ENCODE data around the gene TYW1. TPM values are rescaled to one million over a fixed set of nuclear protein-coding genes. Genes with fewer than 3 reads are reported as not detected.
"Not testable (repeated sequence)": the region's sequence is repeated elsewhere in the genome, so short reads cannot be mapped to it uniquely, and the experiment has no call there.

Gene TYW1
- total RNA-seq, 2 donors from 2014 or later, result 24.6 to 30.6 TPM

GRCh38 chr7:67100956-67101361, 104.3 kb downstream of the TYW1 start:
- WGBS, result 65% methylated on average over 4 of the region's 4 CpGs
- Histone ChIP-seq H3K36me3 (no peaks in the 10 kb centered on the region), H3K27me3 (replicated peaks; ENCODE audit: insufficient read depth) (no peaks in the 10 kb centered on the region), H3K4me1 (replicated peaks) (no peaks in the 10 kb centered on the region), H3K27ac (no peak overlapping the region), H3K9me3 (no peaks in the 10 kb centered on the region), H3K4me3 (no peak overlapping the region)
- intact Hi-C loops (cut with DNase I), result no loop called here
- DNase-seq (ENCODE audit: low spot score), result no peak
- no peak for TF ChIP-seq POLR2AphosphoS5 (IDR thresholded peaks at IDR 0.05)
- TF ChIP-seq CTCF (IDR thresholded peaks at IDR 0.05), result no peak
- no peak for TF ChIP-seq POLR2A (IDR thresholded peaks at IDR 0.05)

- H3K27ac ChIP-seq; H3K9me3 ChIP-seq; H3K4me1 ChIP-seq (replicated peaks); H3K36me3 ChIP-seq; DNase-seq (ENCODE audit: low spot score); H3K4me3 ChIP-seq; intact Hi-C loops (cut with DNase I); H3K27me3 ChIP-seq (replicated peaks; ENCODE audit: insufficient read depth): not testable (repeated sequence)
- WGBS, result 74% methylated on average over 4 of the region's 4 CpGs
Measured at GRCh38 chr7:67104937-67105336, 108.3 kb downstream of the TYW1 start.

GRCh38 chr7:67105377-67105776, 108.7 kb downstream of the TYW1 start:
- no peaks in the 10 kb centered on the region for H3K4me1 ChIP-seq (replicated peaks)
- H3K27ac ChIP-seq, result no peak overlapping the region
- no peak overlapping the region for H3K4me3 ChIP-seq
- no peak for DNase-seq (ENCODE audit: low spot score)
- H3K27me3 ChIP-seq (replicated peaks; ENCODE audit: insufficient read depth), result no peaks in the 10 kb centered on the region
- no peaks in the 10 kb centered on the region for H3K36me3 ChIP-seq
- TF ChIP-seq POLR2AphosphoS5 (IDR thresholded peaks at IDR 0.05) (no peak), POLR2A (IDR thresholded peaks at IDR 0.05) (no peak)
- intact Hi-C loops (cut with DNase I), result no loop called here
- 71% methylated on average over 4 of the region's 4 CpGs for WGBS
- H3K9me3 ChIP-seq, result no peaks in the 10 kb centered on the region

GRCh38 chr7:67106255-67106654, 109.6 kb downstream of the TYW1 start:
- H3K36me3 ChIP-seq; H3K27ac ChIP-seq; H3K4me3 ChIP-seq; DNase-seq (ENCODE audit: low spot score); H3K27me3 ChIP-seq (replicated peaks; ENCODE audit: insufficient read depth); H3K4me1 ChIP-seq (replicated peaks); H3K9me3 ChIP-seq; intact Hi-C loops (cut with DNase I): not testable (repeated sequence)
- WGBS, result 79% methylated on average over 3 of the region's 4 CpGs

GRCh38 chr7:67111342-67111741, 114.7 kb downstream of the TYW1 start:
- H3K27ac ChIP-seq; DNase-seq (ENCODE audit: low spot score); H3K9me3 ChIP-seq; H3K36me3 ChIP-seq; H3K4me3 ChIP-seq; H3K4me1 ChIP-seq (replicated peaks); intact Hi-C loops (cut with DNase I); H3K27me3 ChIP-seq (replicated peaks; ENCODE audit: insufficient read depth): not testable (repeated sequence)
- 93% methylated on average over 2 of the region's 2 CpGs for WGBS

- intact Hi-C loops (cut with DNase I); H3K9me3 ChIP-seq; H3K4me3 ChIP-seq; H3K27me3 ChIP-seq (replicated peaks; ENCODE audit: insufficient read depth); H3K4me1 ChIP-seq (replicated peaks); H3K27ac ChIP-seq; DNase-seq (ENCODE audit: low spot score); H3K36me3 ChIP-seq: not testable (repeated sequence)
Measured at GRCh38 chr7:67114483-67115246, 118.0 kb downstream of the TYW1 start.

GRCh38 chr7:67120491-67120890, 123.9 kb downstream of the TYW1 start:
- intact Hi-C loops (cut with DNase I); H3K36me3 ChIP-seq; H3K9me3 ChIP-seq; H3K4me3 ChIP-seq; DNase-seq (ENCODE audit: low spot score); H3K4me1 ChIP-seq (replicated peaks); H3K27ac ChIP-seq; H3K27me3 ChIP-seq (replicated peaks; ENCODE audit: insufficient read depth): not testable (repeated sequence)
- 76% methylated on average over 2 of the region's 2 CpGs for WGBS

GRCh38 chr7:67128257-67128656, 131.6 kb downstream of the TYW1 start:
- intact Hi-C loops (cut with DNase I); H3K4me3 ChIP-seq; H3K27ac ChIP-seq; DNase-seq (ENCODE audit: low spot score); H3K36me3 ChIP-seq; H3K27me3 ChIP-seq (replicated peaks; ENCODE audit: insufficient read depth); H3K4me1 ChIP-seq (replicated peaks); H3K9me3 ChIP-seq: not testable (repeated sequence)
- WGBS, result 76% methylated on average over 5 of the region's 5 CpGs

GRCh38 chr7:67130766-67131165, 134.1 kb downstream of the TYW1 start:
- H3K4me1 ChIP-seq (replicated peaks); H3K27me3 ChIP-seq (replicated peaks; ENCODE audit: insufficient read depth); intact Hi-C loops (cut with DNase I); H3K4me3 ChIP-seq; H3K36me3 ChIP-seq; DNase-seq (ENCODE audit: low spot score); H3K27ac ChIP-seq; H3K9me3 ChIP-seq: not testable (repeated sequence)
- 93% methylated on average over 1 of the region's 1 CpG for WGBS

- H3K4me3 ChIP-seq; DNase-seq (ENCODE audit: low spot score); H3K27ac ChIP-seq; H3K27me3 ChIP-seq (replicated peaks; ENCODE audit: insufficient read depth); intact Hi-C loops (cut with DNase I); H3K9me3 ChIP-seq; H3K4me1 ChIP-seq (replicated peaks); H3K36me3 ChIP-seq: not testable (repeated sequence)
- WGBS, result 94% methylated on average over 1 of the region's 1 CpG
Measured at GRCh38 chr7:67134912-67135311, 138.3 kb downstream of the TYW1 start.

- WGBS, result 54% methylated on average over 4 of the region's 4 CpGs
- H3K4me3 ChIP-seq; H3K27ac ChIP-seq; H3K9me3 ChIP-seq; H3K36me3 ChIP-seq; DNase-seq (ENCODE audit: low spot score); H3K4me1 ChIP-seq (replicated peaks); H3K27me3 ChIP-seq (replicated peaks; ENCODE audit: insufficient read depth); intact Hi-C loops (cut with DNase I): not testable (repeated sequence)
Measured at GRCh38 chr7:67135617-67136486, 139.2 kb downstream of the TYW1 start.

Measured in prostate gland (tissue), 2 donors.